ENCODE data around the gene LGALS3BP. TPM values are rescaled to one million over a fixed set of nuclear protein-coding genes. Genes with fewer than 3 reads are reported as not detected.
"Not testable (repeated sequence)": the region's sequence is repeated elsewhere in the genome, so short reads cannot be mapped to it uniquely, and the experiment has no call there.

The LGALS3BP gene
- total and polyA plus RNA-seq, 2 of the 4 experiments (the other 2 are of a cell fraction), result 33.7 to 273 TPM

- H4K20me1 ChIP-seq (ENCODE audit: insufficient read depth, low read length); DNase-seq; H2BK120ac ChIP-seq (ENCODE audit: low read depth, low read length); H2BK15ac ChIP-seq (ENCODE audit: low read depth, low read length); H3K4ac ChIP-seq (ENCODE audit: low read depth, low read length); H3K4me1 ChIP-seq (ENCODE audit: control insufficient read depth, insufficient read depth, low read length); ATAC-seq (ENCODE audit: low read depth); H2AFZ ChIP-seq (replicated peaks; ENCODE audit: low read length, poor library complexity); H3K4me2 ChIP-seq (ENCODE audit: low read depth, low read length); H4K8ac ChIP-seq (ENCODE audit: low read depth in 2 of 2, low read length in 2 of 2); H3K4me3 ChIP-seq (ENCODE audit: insufficient read depth, low read depth, low read length); POLR2A ChIA-PET (ENCODE audit: unreplicated experiment); BruUV-seq (replicated peaks); H2AK5ac ChIP-seq (ENCODE audit: low read depth, low read length); H3K14ac ChIP-seq (replicated peaks; ENCODE audit: low read depth, low read length); H3K79me1 ChIP-seq (ENCODE audit: low read depth in 1 of 2, low read length in 2 of 2); H3K36me3 ChIP-seq (ENCODE audit: control insufficient read depth, insufficient read depth, low read length); H4K5ac ChIP-seq (ENCODE audit: low read depth, low read length); H3K9me1 ChIP-seq (ENCODE audit: insufficient read depth, low read length); H3K56ac ChIP-seq (ENCODE audit: extremely low read depth, insufficient read depth, low read length); H2BK20ac ChIP-seq (ENCODE audit: low read depth, low read length); H3K9me3 ChIP-seq (ENCODE audit: control insufficient read depth, insufficient read depth, low read length); intact Hi-C loops (cut with micrococcal nuclease); H2AK9ac ChIP-seq (replicated peaks; ENCODE audit: low read depth, low read length, poor library complexity); H2BK5ac ChIP-seq (ENCODE audit: low read depth, low read length, poor library complexity, severe bottlenecking); H4K91ac ChIP-seq (ENCODE audit: insufficient read depth, low read depth, low read length); CTCF ChIA-PET; H3K27me3 ChIP-seq (ENCODE audit: control insufficient read depth, insufficient read depth, low read length); H3K23ac ChIP-seq (ENCODE audit: low read depth, low read length); dilution Hi-C loops (cut with HindIII; ENCODE audit: low sequenced_read_pairs, unreplicated experiment); H3K18ac ChIP-seq (ENCODE audit: low read depth, low read length); H3K9ac ChIP-seq (ENCODE audit: low read depth, low read length); H3K27ac ChIP-seq (ENCODE audit: insufficient read depth, low read length): not testable (repeated sequence)
- in situ Hi-C loops (cut with MboI; ENCODE audit: low sequenced_read_pairs), result loop anchor here (25.0 kb wide), 1 partner anchor 476 kb away; no protein-coding TSS in a partner anchor
- 98% methylated on average over 4 of the region's 8 CpGs; no CpG with 5 or more reads in 1 of the 2 experiments for WGBS, 2 experiments (ENCODE audit: extremely low coverage in 2 of 2, insufficient read length in 1 of 2)
These were observed 16.8 kb downstream of the LGALS3BP start for GRCh38 chr17:78962984-78963348.
